ENCODE results near the gene PTRHD1. TPM values are rescaled to one million over a fixed set of nuclear protein-coding genes. Genes with fewer than 3 reads are reported as not detected.

The PTRHD1 gene
- total RNA-seq, 1 experiment from 2014 or later: 39.2 TPM

DNA sequence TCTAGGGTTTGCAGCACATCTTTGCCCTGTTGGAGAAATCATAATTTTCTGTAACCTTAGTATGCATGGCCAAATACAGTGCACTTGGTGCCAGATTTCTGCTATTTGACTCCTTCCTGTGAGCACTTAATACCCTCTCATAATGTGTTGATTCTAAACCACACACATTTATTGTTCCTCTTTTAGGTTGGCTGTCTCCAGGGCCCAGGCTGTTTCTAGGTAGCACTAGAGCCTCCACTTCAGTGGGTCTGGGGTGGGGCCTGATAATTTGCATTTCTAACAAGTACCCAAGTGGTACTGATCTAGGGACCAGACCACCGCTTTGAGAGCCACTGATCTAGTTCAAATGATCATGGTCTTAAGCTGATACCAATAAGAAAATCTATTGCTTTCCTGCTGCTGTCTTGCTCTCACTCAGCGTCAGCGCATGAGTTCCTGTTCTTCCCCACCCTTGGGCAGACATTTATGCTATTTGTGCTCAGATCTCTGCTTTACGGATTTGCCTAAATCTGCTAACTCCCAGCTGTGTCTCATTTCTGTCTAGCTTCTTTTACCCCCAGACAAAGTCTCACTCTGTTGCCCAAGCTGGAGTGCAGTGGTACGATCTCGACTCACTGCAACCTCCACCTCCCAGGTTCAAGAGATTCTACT is 7.4 kb downstream of the PTRHD1 start:
- ATAC-seq (no peak), DNase-seq (ENCODE audit: low spot score) (no peak)
- peaks cover 9% of the 10 kb centered on the region for H3K4me1 Mint-ChIP-seq
- POLR2A ChIA-PET: interaction anchor here (0.6 kb wide), 1 partner anchor 397 kb away, joined by 3 read pairs; no protein-coding TSS in a partner anchor
- peaks cover 8% of the 10 kb centered on the region for H3K36me3 Mint-ChIP-seq
- no peak overlapping the region for H3K27ac Mint-ChIP-seq
- H3K27me3 Mint-ChIP-seq (ENCODE audit: low read depth): no peaks in the 10 kb centered on the region
- no peak overlapping the region for H3K4me3 Mint-ChIP-seq
- CTCF ChIA-PET: no interaction called here
- H3K9me3 Mint-ChIP-seq: peaks cover 1% of the 10 kb centered on the region; the same call in 1 of the 2 replicates
- TF ChIP-seq NFE2L1 (CRISPR knock-in tag; IDR thresholded peaks at IDR 0.05): no peak
- no peak for TF ChIP-seq E2F5 (CRISPR knock-in tag; IDR thresholded peaks at IDR 0.05)
- no peak for TF ChIP-seq SP1 (CRISPR knock-in tag; conservative IDR thresholded peaks at IDR 0.05)
- no peak for TF ChIP-seq FOXP1 (CRISPR knock-in tag; IDR thresholded peaks at IDR 0.05; ENCODE audit: borderline replicate concordance)
- no peak for TF ChIP-seq ATF2 (CRISPR knock-in tag; IDR thresholded peaks at IDR 0.05; ENCODE audit: borderline replicate concordance, low read depth)
- TF ChIP-seq, protein P1, sequence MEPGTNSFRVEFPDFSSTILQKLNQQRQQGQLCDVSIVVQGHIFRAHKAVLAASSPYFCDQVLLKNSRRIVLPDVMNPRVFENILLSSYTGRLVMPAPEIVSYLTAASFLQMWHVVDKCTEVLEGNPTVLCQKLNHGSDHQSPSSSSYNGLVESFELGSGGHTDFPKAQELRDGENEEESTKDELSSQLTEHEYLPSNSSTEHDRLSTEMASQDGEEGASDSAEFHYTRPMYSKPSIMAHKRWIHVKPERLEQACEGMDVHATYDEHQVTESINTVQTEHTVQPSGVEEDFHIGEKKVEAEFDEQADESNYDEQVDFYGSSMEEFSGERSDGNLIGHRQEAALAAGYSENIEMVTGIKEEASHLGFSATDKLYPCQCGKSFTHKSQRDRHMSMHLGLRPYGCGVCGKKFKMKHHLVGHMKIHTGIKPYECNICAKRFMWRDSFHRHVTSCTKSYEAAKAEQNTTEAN (CRISPR knock-in tag; IDR thresholded peaks at IDR 0.05): no peak
- no peak for TF ChIP-seq ZNF671 (CRISPR knock-in tag; IDR thresholded peaks at IDR 0.05)
- TF ChIP-seq ELF4 (CRISPR knock-in tag; IDR thresholded peaks at IDR 0.05; ENCODE audit: low read depth): no peak
- TF ChIP-seq CBFB (CRISPR knock-in tag; IDR thresholded peaks at IDR 0.05; ENCODE audit: low read depth): no peak
- TF ChIP-seq, protein P2, sequence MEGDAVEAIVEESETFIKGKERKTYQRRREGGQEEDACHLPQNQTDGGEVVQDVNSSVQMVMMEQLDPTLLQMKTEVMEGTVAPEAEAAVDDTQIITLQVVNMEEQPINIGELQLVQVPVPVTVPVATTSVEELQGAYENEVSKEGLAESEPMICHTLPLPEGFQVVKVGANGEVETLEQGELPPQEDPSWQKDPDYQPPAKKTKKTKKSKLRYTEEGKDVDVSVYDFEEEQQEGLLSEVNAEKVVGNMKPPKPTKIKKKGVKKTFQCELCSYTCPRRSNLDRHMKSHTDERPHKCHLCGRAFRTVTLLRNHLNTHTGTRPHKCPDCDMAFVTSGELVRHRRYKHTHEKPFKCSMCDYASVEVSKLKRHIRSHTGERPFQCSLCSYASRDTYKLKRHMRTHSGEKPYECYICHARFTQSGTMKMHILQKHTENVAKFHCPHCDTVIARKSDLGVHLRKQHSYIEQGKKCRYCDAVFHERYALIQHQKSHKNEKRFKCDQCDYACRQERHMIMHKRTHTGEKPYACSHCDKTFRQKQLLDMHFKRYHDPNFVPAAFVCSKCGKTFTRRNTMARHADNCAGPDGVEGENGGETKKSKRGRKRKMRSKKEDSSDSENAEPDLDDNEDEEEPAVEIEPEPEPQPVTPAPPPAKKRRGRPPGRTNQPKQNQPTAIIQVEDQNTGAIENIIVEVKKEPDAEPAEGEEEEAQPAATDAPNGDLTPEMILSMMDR (IDR thresholded peaks at IDR 0.05): no peak
- no peak for TF ChIP-seq CREB1 (CRISPR knock-in tag; IDR thresholded peaks at IDR 0.05)
- TF ChIP-seq ZNF219 (CRISPR knock-in tag; IDR thresholded peaks at IDR 0.05; ENCODE audit: borderline replicate concordance): no peak
- TF ChIP-seq KAT7 (CRISPR knock-in tag; IDR thresholded peaks at IDR 0.05; ENCODE audit: borderline replicate concordance): no peak

DNA sequence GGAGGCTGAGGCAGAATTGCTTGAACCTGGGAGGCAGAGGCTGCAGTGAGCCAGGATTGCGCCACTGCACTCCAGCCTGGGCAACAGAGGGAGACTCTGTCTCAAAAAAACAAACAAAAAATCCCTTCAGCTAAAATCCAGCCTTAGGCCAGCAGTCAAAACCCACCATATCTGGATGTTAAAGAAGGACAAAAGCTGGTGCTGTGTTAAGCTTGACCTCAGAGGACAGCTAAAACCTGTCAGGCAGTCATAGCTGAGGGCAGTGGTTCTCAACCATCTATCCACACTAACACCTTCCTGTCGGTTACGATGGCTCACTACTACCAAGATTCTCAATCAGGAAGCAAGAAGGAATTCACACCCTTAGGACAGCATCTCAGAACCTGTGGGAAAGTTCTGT is 9.6 kb downstream of the PTRHD1 start:
- no peak overlapping the region for H3K4me3 Mint-ChIP-seq
- H3K27ac Mint-ChIP-seq: no peak overlapping the region
- H3K36me3 Mint-ChIP-seq: no peaks in the 10 kb centered on the region
- peaks cover 5% of the 10 kb centered on the region; the same call in 1 of the 2 replicates for H3K9me3 Mint-ChIP-seq
- CTCF ChIA-PET: interaction anchor here (1.5 kb wide), 1 partner anchor 170 kb away, joined by 3 read pairs; no protein-coding TSS in a partner anchor
- ATAC-seq (no peak), DNase-seq (ENCODE audit: low spot score) (no peak)
- no peaks in the 10 kb centered on the region for H3K27me3 Mint-ChIP-seq (ENCODE audit: low read depth)
- POLR2A ChIA-PET: interaction anchor here (0.5 to 0.7 kb wide), 2 partner anchors 34 to 103 kb away, joined by 3 to 4 read pairs; no protein-coding TSS in a partner anchor
- peaks cover 4% of the 10 kb centered on the region for H3K4me1 Mint-ChIP-seq
- TF ChIP-seq ZNF138 (CRISPR knock-in tag; conservative IDR thresholded peaks at IDR 0.05) (no peak), GRHL2 (CRISPR knock-in tag; IDR thresholded peaks at IDR 0.05; ENCODE audit: insufficient replicate concordance, severe bottlenecking) (no peak), RELA (CRISPR knock-in tag; IDR thresholded peaks at IDR 0.05; ENCODE audit: borderline replicate concordance) (no peak), ATF3 (CRISPR knock-in tag; conservative IDR thresholded peaks at IDR 0.05) (no peak), JUN (CRISPR knock-in tag; IDR thresholded peaks at IDR 0.05) (no peak), SP1 (CRISPR knock-in tag; conservative IDR thresholded peaks at IDR 0.05) (no peak), FOXJ3 (CRISPR knock-in tag; IDR thresholded peaks at IDR 0.05; ENCODE audit: borderline replicate concordance) (no peak), E2F4 (CRISPR knock-in tag; IDR thresholded peaks at IDR 0.05; ENCODE audit: borderline replicate concordance, low read depth) (no peak), GTF2I (CRISPR knock-in tag; conservative IDR thresholded peaks at IDR 0.05) (no peak), IRF2 (CRISPR knock-in tag; IDR thresholded peaks at IDR 0.05; ENCODE audit: borderline replicate concordance, low read depth) (no peak)
- TF ChIP-seq, protein P3, sequence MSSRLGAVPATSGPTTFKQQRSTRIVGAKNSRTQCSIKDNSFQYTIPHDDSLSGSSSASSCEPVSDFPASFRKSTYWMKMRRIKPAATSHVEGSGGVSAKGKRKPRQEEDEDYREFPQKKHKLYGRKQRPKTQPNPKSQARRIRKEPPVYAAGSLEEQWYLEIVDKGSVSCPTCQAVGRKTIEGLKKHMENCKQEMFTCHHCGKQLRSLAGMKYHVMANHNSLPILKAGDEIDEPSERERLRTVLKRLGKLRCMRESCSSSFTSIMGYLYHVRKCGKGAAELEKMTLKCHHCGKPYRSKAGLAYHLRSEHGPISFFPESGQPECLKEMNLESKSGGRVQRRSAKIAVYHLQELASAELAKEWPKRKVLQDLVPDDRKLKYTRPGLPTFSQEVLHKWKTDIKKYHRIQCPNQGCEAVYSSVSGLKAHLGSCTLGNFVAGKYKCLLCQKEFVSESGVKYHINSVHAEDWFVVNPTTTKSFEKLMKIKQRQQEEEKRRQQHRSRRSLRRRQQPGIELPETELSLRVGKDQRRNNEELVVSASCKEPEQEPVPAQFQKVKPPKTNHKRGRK (CRISPR knock-in tag; IDR thresholded peaks at IDR 0.05; ENCODE audit: borderline replicate concordance): no peak
